GM12878 (cell line): Measurements from ENCODE around the gene NUDCD2. TPM values are rescaled to one million over a fixed set of nuclear protein-coding genes. Genes with fewer than 3 reads are reported as not detected.

Experiments
- ATAC-seq: fragments of 200-7000 bp; cut with Tn5 transposase; 3 replicates; pipeline ENCODE4 v1.9.1; 2020; ENCODE audit warnings: mild to moderate bottlenecking, moderate library complexity
- BruUV-seq: library from RNA; stranded (reverse); fragments of 400-500 nt; replicated peaks from 2 replicates; lab custom pipeline; 2021; lab: Mats Ljungman, UMichigan
- CTCF ChIA-PET: fragments of 300-600 bp; sonication (Branson Sonifier 250); formaldehyde crosslinking; extraction: SDS; loops from one replicate; lab custom pipeline; 2021; ENCODE audit warnings: inconsistent platforms; lab: Yijun Ruan, JAX
- POLR2A ChIA-PET: fragments of 350-600 bp; formaldehyde crosslinking; extraction: SDS; loops from one replicate; lab custom pipeline; 2021; ENCODE audit warnings: inconsistent platforms; lab: Charles Lee
- RAD21 ChIA-PET: fragments of 300-600 bp; sonication (Branson Sonifier 250); formaldehyde crosslinking; loops from one replicate; lab custom pipeline; 2023; ENCODE audit warnings: antibody characterized with exemption; ENCODE audit not compliant: unreplicated experiment; lab: Charles Lee
- SMC1A ChIA-PET: fragments of 300-600 bp; sonication (Branson Sonifier 250); formaldehyde crosslinking; loops from one replicate; lab custom pipeline; 2023; ENCODE audit not compliant: unreplicated experiment, uncharacterized antibody; lab: Charles Lee
- DNase-seq: peaks from one replicate; pipeline ENCODE4 v3.0.0-alpha.2; 2011; ENCODE audit warnings: low read depth, low spot score
- FAIRE-seq: peaks from 3 replicates; lab custom pipeline; 2011; peaks lifted over from hg19 to GRCh38; lab: Jason Lieb, UNC
- H2AFZ ChIP-seq: 2 replicates; pipeline ENCODE4 v1.6.0; 2011; ENCODE audit warnings: low read depth, low read length, control low read depth; ENCODE audit not compliant: control insufficient read depth
- H3K27ac ChIP-seq: 2 replicates; pipeline ENCODE4 v1.5.1; 2011; ENCODE audit warnings: control low read depth; ENCODE audit not compliant: control insufficient read depth, insufficient read depth
- H3K27me3 ChIP-seq, 2 experiments: replicated peaks in 1 of 2; 2 replicates each; pipeline versions ENCODE4 v1.6.0 to v1.6.1; 2011; ENCODE audit warnings: low read length in 1 of 2; ENCODE audit not compliant: control insufficient read depth in 2 of 2, insufficient read depth in 2 of 2
- H3K36me3 ChIP-seq, 2 experiments: 2 replicates each; pipeline ENCODE4 v1.5.1; 2011; ENCODE audit warnings: low read length in 1 of 2; ENCODE audit not compliant: control insufficient read depth in 2 of 2, insufficient read depth in 2 of 2
- H3K4me1 ChIP-seq: 2 replicates; pipeline ENCODE4 v1.6.1; 2011; ENCODE audit warnings: mild to moderate bottlenecking, low read length, moderate library complexity, mixed read lengths; ENCODE audit not compliant: control insufficient read depth, insufficient read depth
- H3K4me2 ChIP-seq: 2 replicates; pipeline ENCODE4 v1.6.0; 2011; ENCODE audit warnings: control low read depth; ENCODE audit not compliant: control insufficient read depth, insufficient read depth
- H3K4me3 ChIP-seq: fragments of 200-600 bp; sonication (generic); 2 replicates; pipeline ENCODE4 v1.5.1; 2016
- H3K79me2 ChIP-seq: 2 replicates; pipeline ENCODE4 v1.6.0; 2011; ENCODE audit warnings: low read length; ENCODE audit not compliant: control insufficient read depth, insufficient read depth
- H3K9ac ChIP-seq: 2 replicates; pipeline ENCODE4 v1.8.0; 2011; ENCODE audit warnings: low read length, control low read depth, mixed read lengths; ENCODE audit not compliant: control insufficient read depth, insufficient read depth
- H3K9me3 ChIP-seq: replicated peaks from 3 replicates; pipeline ENCODE4 v1.5.1; 2011; ENCODE audit warnings: mild to moderate bottlenecking, low read length; ENCODE audit not compliant: control insufficient read depth, insufficient read depth
- H4K20me1 ChIP-seq: 2 replicates; pipeline ENCODE4 v1.6.0; 2011; ENCODE audit not compliant: control insufficient read depth, insufficient read depth
- GABPA ChIP-seq: IDR thresholded peaks from 2 replicates; pipeline ENCODE4 v1.6.1; 2014; ENCODE audit warnings: antibody characterized with exemption, low read depth, mild to moderate bottlenecking, inconsistent platforms
- IKZF2 ChIP-seq, 2 experiments: fragments of 450-650 bp; IDR thresholded peaks; 2 replicates each; pipeline ENCODE4 v1.6.1; 2017; ENCODE audit warnings: mild to moderate bottlenecking in 2 of 2, moderate library complexity in 2 of 2
- KAT2A ChIP-seq: conservative IDR thresholded peaks from 2 replicates; pipeline ENCODE4 v1.6.1; 2011; ENCODE audit warnings: low read depth, low read length; ENCODE audit not compliant: control insufficient read depth
- MTA2 ChIP-seq: fragments of 450-650 bp; IDR thresholded peaks from 2 replicates; pipeline ENCODE4 v1.6.1; 2016; ENCODE audit warnings: low read depth, mild to moderate bottlenecking, moderate library complexity
- NFXL1 ChIP-seq: fragments of 450-650 bp; IDR thresholded peaks from 2 replicates; pipeline ENCODE4 v1.6.1; 2017; ENCODE audit warnings: antibody characterized with exemption, mild to moderate bottlenecking, borderline replicate concordance
- PML ChIP-seq: IDR thresholded peaks from 2 replicates; pipeline ENCODE4 v1.6.1; 2012; ENCODE audit warnings: low read length, inconsistent platforms
- SMARCA5 ChIP-seq: fragments of 450-650 bp; IDR thresholded peaks from 2 replicates; pipeline ENCODE4 v1.6.1; 2017; ENCODE audit warnings: mild to moderate bottlenecking
- TBL1XR1 ChIP-seq: IDR thresholded peaks from 2 replicates; pipeline ENCODE4 v1.6.1; 2012; ENCODE audit warnings: low read depth, low read length, improper control_type of control experiment
- ZNF217 ChIP-seq: fragments of 450-650 bp; IDR thresholded peaks from 2 replicates; pipeline ENCODE4 v1.6.1; 2017; ENCODE audit warnings: antibody characterized with exemption, mild to moderate bottlenecking
- ZNF592 ChIP-seq: fragments of 450-650 bp; IDR thresholded peaks from 2 replicates; pipeline ENCODE4 v1.6.1; 2017; ENCODE audit warnings: mild to moderate bottlenecking, moderate library complexity
- ZNF622 ChIP-seq: fragments of 450-650 bp; IDR thresholded peaks from 2 replicates; pipeline ENCODE4 v1.6.1; 2017; ENCODE audit warnings: mild to moderate bottlenecking, inconsistent platforms
- WGBS: methylation state at CpG from one replicate; pipeline ENCODE4 v1.1.6; 2016; ENCODE audit warnings: low lambda C conversion rate; ENCODE audit not compliant: insufficient replicate concordance, insufficient coverage; ENCODE audit errors: missing lambda C conversion rate; 5-methylcytosine and 5-hydroxymethylcytosine counted together
- in situ Hi-C: fragments of 300-500 bp; cut with MboI; formaldehyde crosslinking; loops from 9 replicates; pipeline ENCODE4 v1.14.3; 2018; ENCODE audit warnings: mixed read lengths
- intact Hi-C: fragments of 100-400 bp; cut with micrococcal nuclease; formaldehyde crosslinking; loops from one replicate; pipeline ENCODE4 v1.14.2; 2022; ENCODE audit not compliant: unreplicated experiment
- polyA plus RNA-seq, 11 experiments: library from polyadenylated mRNA; depleted of rRNA in 4 of 11; unstranded in 6 of 11; stranded (reverse) in 5 of 11; fragments of >200 nt; fragmentation: Nextera tagmentation in 4 of 11; fragmentation: Illumina TruSeq in 1 of 11; extraction: Ambion mirVana in 4 of 11; extraction: Trizol in 1 of 11; gene quantifications; 1 replicate in 1 of 11; 2 replicates in 10 of 11; pipeline versions ENCODE4 v1.2.1 to v1.2.3, GENCODE V29; 2011 to 2016; ENCODE audit warnings: inconsistent platforms in 2 of 11, missing spikeins in 2 of 11, low read depth in 1 of 11
- total RNA-seq, 4 experiments: library from RNA; depleted of rRNA in 3 of 4; stranded (reverse); fragments of >200 nt in 3 of 4; fragmentation: Illumina TruSeq in 1 of 4; extraction: Trizol in 1 of 4; gene quantifications; 2 replicates each; pipeline versions ENCODE4 v1.2.1 to v1.2.3, GENCODE V29; 2013 to 2021

The NUDCD2 gene
- total and polyA plus RNA-seq, 10 of the 15 experiments (the other 5 are each of a cell fraction or from before 2014, with no cell fraction given), result 9.1 to 133 (median 24.6) TPM

- CTCF ChIA-PET, result interaction anchor here (0.6 to 1.1 kb wide), 2 partner anchors 54 kb away, joined by 4 to 5 read pairs; no protein-coding TSS in a partner anchor
- RAD21 ChIA-PET, result no interaction called here
- WGBS, result 83% methylated on average over 4 of the region's 4 CpGs
- no peaks in the 10 kb centered on the region for H3K79me2 ChIP-seq
- DNase-seq (no peak), ATAC-seq (no peak), FAIRE-seq (no peak)
- BruUV-seq, result no TSS peak
- H3K4me1 ChIP-seq, result no peaks in the 10 kb centered on the region
- H3K27ac ChIP-seq, result no peak overlapping the region
- H3K4me3 ChIP-seq, result no peak overlapping the region
- no peak for TF ChIP-seq SMARCA5
- TF ChIP-seq ZNF217, result no peak
- TF ChIP-seq TBL1XR1, result no peak
- no peak for TF ChIP-seq IKZF2 (IDR thresholded peaks at IDR 0.05)
- no peak for TF ChIP-seq ZNF622
- no peak for TF ChIP-seq GABPA
- no peak for TF ChIP-seq KAT2A
- TF ChIP-seq ZNF592, result no peak
- no peak for TF ChIP-seq NFXL1
- no peak for TF ChIP-seq MTA2
- TF ChIP-seq PML, result no peak
- H4K20me1 ChIP-seq, result no peaks in the 10 kb centered on the region
- in situ Hi-C loops (no loop called here), intact Hi-C loops (no loop called here)
- no peak overlapping the region for H3K4me2 ChIP-seq
- H2AFZ ChIP-seq, result no peak overlapping the region
- H3K9ac ChIP-seq, result no peak overlapping the region
- H3K36me3 ChIP-seq, result no peaks in the 10 kb centered on the region
- POLR2A ChIA-PET, result interaction anchor here (0.6 kb wide), 1 partner anchor 58 kb away, joined by 3 read pairs; no protein-coding TSS in a partner anchor
- SMC1A ChIA-PET, result interaction anchor here (1.3 kb wide), 1 partner anchor 14 kb away, joined by 5 read pairs; no protein-coding TSS in a partner anchor
- no peaks in the 10 kb centered on the region for H3K9me3 ChIP-seq
- no peaks in the 10 kb centered on the region; a peak in 1 of 4 replicates for H3K27me3 ChIP-seq
Measured at GRCh38 chr5:163401271-163401670, 58.6 kb downstream of the NUDCD2 start.
